ENCODE measurements around the gene PRPS1L1. TPM values are rescaled to one million over a fixed set of nuclear protein-coding genes. Genes with fewer than 3 reads are reported as not detected.

PRPS1L1 gene
- total RNA-seq, 1 experiment from 2014 or later, result not detected

DNA sequence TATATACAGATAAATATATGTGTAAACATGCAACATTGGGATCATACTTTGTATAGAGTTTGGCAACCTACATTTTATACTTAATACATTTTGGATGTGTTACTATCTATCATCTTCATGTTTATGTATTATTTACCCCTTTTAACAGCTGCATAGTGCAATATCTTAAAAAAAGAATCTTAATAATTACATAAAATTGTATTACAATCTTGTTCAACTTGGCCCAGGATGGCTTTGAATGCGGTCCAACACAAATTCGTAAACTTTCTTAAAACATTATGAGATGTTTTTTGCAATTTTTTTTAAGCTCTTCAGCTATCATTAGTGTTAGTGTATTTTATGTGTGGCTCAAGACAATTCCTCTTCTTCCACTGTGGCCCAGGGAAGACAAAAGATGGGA lies 26.3 kb upstream of the PRPS1L1 start:
- Histone ChIP-seq H3K27me3 (ENCODE audit: insufficient read depth, low read length) (no peaks in the 10 kb centered on the region), H3K79me1 (ENCODE audit: insufficient read depth, low read depth, low read length, poor library complexity, severe bottlenecking) (no peaks in the 10 kb centered on the region), H2BK120ac (ENCODE audit: low read depth, low read length, poor library complexity, severe bottlenecking) (no peak overlapping the region), H2BK12ac (ENCODE audit: insufficient read length, low read depth, low read length) (no peak overlapping the region), H3K27ac (ENCODE audit: insufficient read length, low read depth, low read length) (no peak overlapping the region), H3K9me3 (ENCODE audit: control insufficient read depth, low read depth, low read length) (no peaks in the 10 kb centered on the region), H4K91ac (ENCODE audit: insufficient read length, low read depth, low read length) (no peak overlapping the region), H2BK5ac (ENCODE audit: insufficient read length, low read length) (no peak overlapping the region), H3K23me2 (ENCODE audit: insufficient read length, low read depth, low read length, poor library complexity, severe bottlenecking) (no peaks in the 10 kb centered on the region), H4K8ac (replicated peaks; ENCODE audit: insufficient read length, low read depth, low read length) (no peak overlapping the region), H3K9ac (ENCODE audit: extremely low read depth, insufficient read length, low read length) (no peak overlapping the region), H3K4ac (ENCODE audit: low read depth, low read length) (no peak overlapping the region), H2BK15ac (ENCODE audit: low read depth, low read length) (no peak overlapping the region), H3T11ph (ENCODE audit: low read length) (no peak overlapping the region), H3K79me2 (ENCODE audit: insufficient read depth, low read length) (no peaks in the 10 kb centered on the region), H3K18ac (ENCODE audit: insufficient read length, low read depth, low read length) (no peak overlapping the region), H3K4me1 (ENCODE audit: insufficient read depth, low read length) (0 out of 2 replicates have a peak, but pooled peaks cover 2% of the 10 kb centered on the region), H4K5ac (ENCODE audit: insufficient read length, low read depth, low read length) (no peak overlapping the region), H3K14ac (ENCODE audit: insufficient read depth, low read length) (no peak overlapping the region), H2AFZ (ENCODE audit: low read length) (no peak overlapping the region), H3K56ac (ENCODE audit: insufficient read length, low read depth, low read length) (no peak overlapping the region), H3K4me2 (ENCODE audit: insufficient read depth, insufficient read length, low read length) (no peak overlapping the region), H3K23ac (ENCODE audit: insufficient read length, low read depth, low read length) (no peak overlapping the region), H2BK20ac (ENCODE audit: low read depth, low read length, poor library complexity, severe bottlenecking) (no peak overlapping the region), H2AK5ac (ENCODE audit: insufficient read length, low read length) (no peak overlapping the region), H4K20me1 (ENCODE audit: control insufficient read depth, insufficient read depth, insufficient read length) (no peaks in the 10 kb centered on the region)
- WGBS (ENCODE audit: extremely low coverage, insufficient read length, low lambda C conversion rate), result no CpG with 5 or more reads among the region's 2 CpGs
- Mint-ChIP-seq H3K36me3 (ENCODE audit: insufficient read depth in 1 of 3, low read depth in 3 of 3) (no peaks in the 10 kb centered on the region), H3K9me3 (no peaks in the 10 kb centered on the region), H3K27me3 (ENCODE audit: low read depth) (no peaks in the 10 kb centered on the region), H3K4me1 (peaks cover 5% of the 10 kb centered on the region in 2 experiments), H3K27ac (no peak overlapping the region), H3K4me3 (no peak overlapping the region)
- DNase-seq, result no peak
- TF ChIP-seq, protein P1, sequence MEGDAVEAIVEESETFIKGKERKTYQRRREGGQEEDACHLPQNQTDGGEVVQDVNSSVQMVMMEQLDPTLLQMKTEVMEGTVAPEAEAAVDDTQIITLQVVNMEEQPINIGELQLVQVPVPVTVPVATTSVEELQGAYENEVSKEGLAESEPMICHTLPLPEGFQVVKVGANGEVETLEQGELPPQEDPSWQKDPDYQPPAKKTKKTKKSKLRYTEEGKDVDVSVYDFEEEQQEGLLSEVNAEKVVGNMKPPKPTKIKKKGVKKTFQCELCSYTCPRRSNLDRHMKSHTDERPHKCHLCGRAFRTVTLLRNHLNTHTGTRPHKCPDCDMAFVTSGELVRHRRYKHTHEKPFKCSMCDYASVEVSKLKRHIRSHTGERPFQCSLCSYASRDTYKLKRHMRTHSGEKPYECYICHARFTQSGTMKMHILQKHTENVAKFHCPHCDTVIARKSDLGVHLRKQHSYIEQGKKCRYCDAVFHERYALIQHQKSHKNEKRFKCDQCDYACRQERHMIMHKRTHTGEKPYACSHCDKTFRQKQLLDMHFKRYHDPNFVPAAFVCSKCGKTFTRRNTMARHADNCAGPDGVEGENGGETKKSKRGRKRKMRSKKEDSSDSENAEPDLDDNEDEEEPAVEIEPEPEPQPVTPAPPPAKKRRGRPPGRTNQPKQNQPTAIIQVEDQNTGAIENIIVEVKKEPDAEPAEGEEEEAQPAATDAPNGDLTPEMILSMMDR (conservative IDR thresholded peaks at IDR 0.05), result no peak
